HepG2 (cell line): Measurements from ENCODE around the gene SIRPB1.

Experiments used
- ARNT ChIP-seq: fragments of 450-650 bp; IDR thresholded peaks from 2 replicates; pipeline ENCODE4 v1.6.1; 2017
- KDM1A ChIP-seq: IDR thresholded peaks from 2 replicates; pipeline ENCODE4 v1.6.1; 2016; ENCODE audit warnings: missing compliant biosample characterization
- MIXL1 ChIP-seq: IDR thresholded peaks from 2 replicates; pipeline ENCODE4 v1.6.1; 2016
- SRSF1 ChIP-seq: fragments of 200-400 bp; formaldehyde crosslinking; optimal IDR thresholded peaks from 2 replicates; pipeline ENCODE3; 2017; ENCODE audit warnings: mild to moderate bottlenecking, low read depth, low read length, moderate library complexity
- TCF12 ChIP-seq, 2 experiments: fragments of 450-650 bp in 1 of 2; sonication (generic) in 1 of 2; formaldehyde crosslinking in 1 of 2; IDR thresholded peaks; 2 replicates each; pipeline versions ENCODE4 v1.6.1 to v1.8.0; 2017 to 2022; ENCODE audit warnings: antibody characterized with exemption in 1 of 2, mild to moderate bottlenecking in 1 of 2, missing genetic modification reagents in 1 of 2, moderate library complexity in 1 of 2
- ZNF644 ChIP-seq: IDR thresholded peaks from 2 replicates; pipeline ENCODE4 v1.6.1; 2016; ENCODE audit warnings: low read depth
- TF ChIP-seq, protein P1 (sequence below): sonication (generic); formaldehyde crosslinking; IDR thresholded peaks from 2 replicates; pipeline ENCODE4 v1.5.0; 2020; ENCODE audit warnings: mild to moderate bottlenecking, missing genetic modification reagents, moderate library complexity

DNA sequence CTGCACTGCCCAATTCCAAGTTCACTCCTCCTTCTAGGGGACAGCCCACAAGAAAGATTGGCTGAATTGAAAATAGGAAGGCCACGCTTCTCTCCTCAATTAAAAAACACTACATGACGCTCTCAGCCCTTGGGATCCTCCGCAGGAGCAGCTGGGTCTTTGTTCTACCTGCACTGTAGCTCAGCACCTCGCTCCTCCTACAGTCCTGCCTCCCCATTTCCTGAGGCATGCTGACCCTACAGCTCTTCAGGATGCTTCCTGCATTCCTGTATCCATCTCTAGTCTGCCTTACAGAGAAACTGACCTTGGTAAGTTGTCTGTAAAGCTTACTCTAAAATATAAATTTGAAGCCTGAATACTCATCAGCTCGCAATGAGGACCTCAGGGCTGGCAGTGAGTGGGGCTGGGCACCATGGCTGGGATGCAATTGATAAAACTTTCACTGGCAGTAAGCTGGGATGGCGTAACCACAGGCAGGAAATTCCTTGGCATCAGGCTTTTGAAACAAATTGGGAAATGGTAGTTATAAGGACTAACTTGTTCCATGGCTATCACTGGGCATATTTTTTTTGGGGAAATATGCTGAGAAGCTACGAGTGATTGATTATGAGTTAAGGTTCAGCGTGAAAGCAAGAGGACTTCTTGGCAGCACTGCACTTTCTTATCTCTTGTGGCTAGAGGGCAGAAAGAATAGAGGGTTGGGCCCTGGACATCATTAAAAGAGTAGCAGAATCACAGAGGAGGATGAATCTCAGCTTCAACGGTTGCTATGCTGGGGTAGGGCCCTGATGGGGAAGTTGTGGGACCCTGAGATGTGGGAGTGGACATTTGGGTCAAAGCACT, 11.7 kb upstream of the SIRPB1 start:
- no peak for TF ChIP-seq TCF12 (IDR thresholded peaks at IDR 0.05)
- no peak for TF ChIP-seq TCF12 (CRISPR knock-in tag; IDR thresholded peaks at IDR 0.05)
- no peak for TF ChIP-seq SRSF1
- TF ChIP-seq, protein P1, sequence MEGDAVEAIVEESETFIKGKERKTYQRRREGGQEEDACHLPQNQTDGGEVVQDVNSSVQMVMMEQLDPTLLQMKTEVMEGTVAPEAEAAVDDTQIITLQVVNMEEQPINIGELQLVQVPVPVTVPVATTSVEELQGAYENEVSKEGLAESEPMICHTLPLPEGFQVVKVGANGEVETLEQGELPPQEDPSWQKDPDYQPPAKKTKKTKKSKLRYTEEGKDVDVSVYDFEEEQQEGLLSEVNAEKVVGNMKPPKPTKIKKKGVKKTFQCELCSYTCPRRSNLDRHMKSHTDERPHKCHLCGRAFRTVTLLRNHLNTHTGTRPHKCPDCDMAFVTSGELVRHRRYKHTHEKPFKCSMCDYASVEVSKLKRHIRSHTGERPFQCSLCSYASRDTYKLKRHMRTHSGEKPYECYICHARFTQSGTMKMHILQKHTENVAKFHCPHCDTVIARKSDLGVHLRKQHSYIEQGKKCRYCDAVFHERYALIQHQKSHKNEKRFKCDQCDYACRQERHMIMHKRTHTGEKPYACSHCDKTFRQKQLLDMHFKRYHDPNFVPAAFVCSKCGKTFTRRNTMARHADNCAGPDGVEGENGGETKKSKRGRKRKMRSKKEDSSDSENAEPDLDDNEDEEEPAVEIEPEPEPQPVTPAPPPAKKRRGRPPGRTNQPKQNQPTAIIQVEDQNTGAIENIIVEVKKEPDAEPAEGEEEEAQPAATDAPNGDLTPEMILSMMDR (CRISPR knock-in tag): no peak
- TF ChIP-seq ARNT: no peak
- no peak for TF ChIP-seq MIXL1 (CRISPR knock-in tag)
- no peak for TF ChIP-seq KDM1A
- TF ChIP-seq ZNF644 (CRISPR knock-in tag): no peak
